ENCODE measurements around the gene ELAPOR1.

The ELAPOR1 gene

GRCh38 chr1:109099938-109100773 is 13.8 kb upstream of the ELAPOR1 start:
- peak; percentile 95 for DNase-seq

GRCh38 chr1:109104364-109105151 is 9.4 kb upstream of the ELAPOR1 start:
- DNase-seq, result no peak

- DNase-seq, result no peak
These were observed 8.0 kb upstream of the ELAPOR1 start for GRCh38 chr1:109105881-109106280.

- DNase-seq, result no peak
These were observed 6.1 kb upstream of the ELAPOR1 start for GRCh38 chr1:109107785-109108184.

GRCh38 chr1:109109906-109110305 is 4.0 kb upstream of the ELAPOR1 start:
- DNase-seq, result no peak

GRCh38 chr1:109111386-109112055 is 2.4 kb upstream of the ELAPOR1 start:
- DNase-seq, result no peak

GRCh38 chr1:109112056-109112651 is 1.8 kb upstream of the ELAPOR1 start:
- no peak for DNase-seq

- peak; percentile 81 for DNase-seq
These were observed 1.1 kb upstream of the ELAPOR1 start for GRCh38 chr1:109112652-109113285.

GRCh38 chr1:109114342-109114674 is 393 bp downstream of the ELAPOR1 start:
- no peak for DNase-seq

GRCh38 chr1:109115685-109116084 is 1.8 kb downstream of the ELAPOR1 start:
- DNase-seq, result no peak

- no peak for DNase-seq
These were observed 2.4 kb downstream of the ELAPOR1 start for GRCh38 chr1:109116286-109116685.

GRCh38 chr1:109118089-109118488 is 4.2 kb downstream of the ELAPOR1 start:
- no peak for DNase-seq

- no peak for DNase-seq
These were observed 6.4 kb downstream of the ELAPOR1 start for GRCh38 chr1:109120356-109120755.

GRCh38 chr1:109131059-109131458 is 17.1 kb downstream of the ELAPOR1 start:
- no peak for DNase-seq

- no peak for DNase-seq
These were observed 17.9 kb downstream of the ELAPOR1 start for GRCh38 chr1:109131800-109132199.

GRCh38 chr1:109133002-109133706 is 19.2 kb downstream of the ELAPOR1 start:
- DNase-seq, result no peak

GRCh38 chr1:109133815-109134214 is 19.9 kb downstream of the ELAPOR1 start:
- DNase-seq, result no peak

- DNase-seq, result no peak
These were observed 20.5 kb downstream of the ELAPOR1 start for GRCh38 chr1:109134423-109134822.

GRCh38 chr1:109135940-109136339 is 22.0 kb downstream of the ELAPOR1 start:
- DNase-seq, result no peak

- no peak for DNase-seq
These were observed 22.9 kb downstream of the ELAPOR1 start for GRCh38 chr1:109136766-109137165.

GRCh38 chr1:109137958-109138357 is 24.0 kb downstream of the ELAPOR1 start:
- DNase-seq, result no peak

- DNase-seq, result no peak
These were observed 24.4 kb downstream of the ELAPOR1 start for GRCh38 chr1:109138358-109138757.

Data from activated CD4-positive, alpha-beta T cell treated with anti-CD3 and anti-CD28 coated beads for 1 hour (primary cell).